ENCODE data around the gene MNT. TPM values are rescaled to one million over a fixed set of nuclear protein-coding genes. Genes with fewer than 3 reads are reported as not detected.
A peak's percentile ranks its signal among the peaks of the same experiment; 100 is the strongest.

Gene MNT
- polyA plus RNA-seq, 2 of the 4 experiments (the other 2 are of a cell fraction): 4.5 to 25.9 TPM

- TF ChIP-seq MAZ (IDR thresholded peaks at IDR 0.05; ENCODE audit: borderline replicate concordance, low read depth, low read length) (peak; percentile 90), MYC (IDR thresholded peaks at IDR 0.05; ENCODE audit: borderline replicate concordance, low read length) (peak; percentile 99), ESRRA (IDR thresholded peaks at IDR 0.05; ENCODE audit: borderline replicate concordance, low read length) (no peak), BHLHE40 (IDR thresholded peaks at IDR 0.05; ENCODE audit: low read depth, low read length) (no peak), NFE2L2 (conservative IDR thresholded peaks at IDR 0.05; ENCODE audit: low read length) (no peak), REST (IDR thresholded peaks at IDR 0.05) (peak; percentile 44), FOSB (CRISPR knock-in tag; IDR thresholded peaks at IDR 0.05) (peak; percentile 94), NPAS2 (CRISPR knock-in tag; IDR thresholded peaks at IDR 0.05; ENCODE audit: borderline replicate concordance) (no peak), PHF8 (IDR thresholded peaks at IDR 0.05; ENCODE audit: borderline replicate concordance, low read depth) (0 out of 2 replicates have a peak, but pooled peaks have one; percentile 26), MAX (IDR thresholded peaks at IDR 0.05) (peak; percentile 97), E2F6 (IDR thresholded peaks at IDR 0.05; ENCODE audit: borderline replicate concordance, low read depth) (no peak; the same call in 1 of the 2 replicates), FOSL2 (IDR thresholded peaks at IDR 0.05) (no peak), FOSL2 (CRISPR knock-in tag; IDR thresholded peaks at IDR 0.05) (no peak; the same call in 1 of the 2 replicates), BCL3 (IDR thresholded peaks at IDR 0.05) (no peak; the same call in 2 of the 3 replicates), HDAC2 (IDR thresholded peaks at IDR 0.05) (no peak), POLR2A (IDR thresholded peaks at IDR 0.05; ENCODE audit: low read length) (peak; percentile 71), HMGXB4 (CRISPR knock-in tag; IDR thresholded peaks at IDR 0.05; ENCODE audit: borderline replicate concordance) (peak; percentile 72; the same call in 1 of the 2 replicates), RAD21 (conservative IDR thresholded peaks at IDR 0.05 in 1 of 2, IDR thresholded peaks at IDR 0.05 in 1 of 2) (no peak; a peak in 1 of 5 replicates), NR3C1 (IDR thresholded peaks at IDR 0.05) (no peak), PBX3 (IDR thresholded peaks at IDR 0.05) (no peak), USF2 (IDR thresholded peaks at IDR 0.05) (no peak), CHD4 (IDR thresholded peaks at IDR 0.05; ENCODE audit: borderline replicate concordance) (no peak), KDM5A (IDR thresholded peaks at IDR 0.05) (no peak), ZSCAN20 (CRISPR knock-in tag; IDR thresholded peaks at IDR 0.05) (no peak), CBX8 (IDR thresholded peaks at IDR 0.05) (no peak), CTCF (IDR thresholded peaks at IDR 0.05) (no peak), ZC3H11A (IDR thresholded peaks at IDR 0.05) (no peak), CHD2 (IDR thresholded peaks at IDR 0.05; ENCODE audit: low read length, partially characterized antibody) (no peak), TP53 (CRISPR knock-in tag; IDR thresholded peaks at IDR 0.05) (peak; percentile 96), RCOR1 (IDR thresholded peaks at IDR 0.05; ENCODE audit: low read depth, low read length) (no peak; the same call in 1 of the 2 replicates), CEBPB (IDR thresholded peaks at IDR 0.05) (no peak)
These were observed 7.5 kb downstream of the MNT start (continued) for GRCh38 chr17:2393174-2393953.
